Daoy (cell line): ENCODE results near the gene MAGEA10. TPM values are rescaled to one million over a fixed set of nuclear protein-coding genes. Genes with fewer than 3 reads are reported as not detected.
"Not testable (repeated sequence)": the region's sequence is repeated elsewhere in the genome, so short reads cannot be mapped to it uniquely, and the experiment has no call there.

Source experiments
- DNase-seq: peaks from one replicate; pipeline ENCODE4 v3.0.0-alpha.2; 2015; ENCODE audit warnings: low read depth
- total RNA-seq: library from RNA; depleted of rRNA; stranded (reverse); fragments of >200 nt; shearing (Covaris generic); gene quantifications from 2 replicates; pipeline ENCODE4 v1.2.3, GENCODE V29; 2014; rRNA removed

MAGEA10 gene
- total RNA-seq, result not detected in 2 replicates

GRCh38 chrX:152138388-152138784 is at the start of gene MAGEA10:
Gene MAGEA10, minus strand, starts transcription at chrX:152138577. Its CDS starts 2,957 bp downstream, at chrX:152135620.
- DNase-seq, result no peak

GRCh38 chrX:152177497-152178269 is 39.3 kb upstream of the MAGEA10 start:
- DNase-seq, result peak; percentile 9

GRCh38 chrX:152177052-152177451 is 38.7 kb upstream of the MAGEA10 start:
- no peak for DNase-seq

GRCh38 chrX:152175892-152176291 is 37.5 kb upstream of the MAGEA10 start:
- not testable (repeated sequence) for DNase-seq

DNA sequence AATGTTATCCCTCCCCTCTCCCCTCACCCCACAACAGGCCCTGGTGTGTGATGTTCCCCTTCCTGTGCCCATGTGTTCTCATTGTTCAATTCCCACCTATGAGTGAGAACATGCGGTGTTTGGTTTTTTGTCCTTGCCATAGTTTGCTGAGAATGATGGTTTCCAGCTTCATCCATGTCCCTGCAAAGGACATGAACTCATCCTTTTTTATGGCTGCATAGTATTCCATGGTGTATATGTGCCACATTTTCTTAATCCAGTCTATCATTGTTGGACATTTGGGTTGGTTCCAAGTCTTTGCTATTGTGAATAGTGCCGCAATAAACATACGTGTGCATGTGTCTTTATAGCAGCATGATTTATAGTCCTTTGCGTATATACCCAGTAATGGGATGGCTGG is 35.5 kb upstream of the MAGEA10 start:
- not testable (repeated sequence) for DNase-seq

DNA sequence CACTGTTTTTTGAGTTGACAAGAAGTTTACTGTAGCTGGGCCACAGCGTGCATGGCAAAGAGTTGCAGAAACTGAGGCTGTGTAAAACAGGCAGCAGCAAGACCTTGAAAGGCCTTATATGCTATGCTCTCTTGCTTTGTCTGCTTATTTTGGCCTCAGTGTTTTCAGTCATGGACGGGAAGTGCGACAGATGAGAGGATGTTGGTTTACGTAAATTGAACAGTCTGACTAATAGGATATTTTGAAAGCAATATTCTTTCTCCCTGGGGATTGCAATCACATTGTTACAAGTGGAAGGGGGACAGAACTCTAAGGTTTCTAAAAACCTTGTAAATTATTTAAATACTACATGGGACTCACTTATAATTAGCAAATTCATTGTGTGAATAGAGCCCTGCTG is 32.2 kb upstream of the MAGEA10 start:
- no peak for DNase-seq

- no peak for DNase-seq
These were observed 26.8 kb upstream of the MAGEA10 start for GRCh38 chrX:152165033-152165743.

GRCh38 chrX:152157042-152157441 is 18.7 kb upstream of the MAGEA10 start:
- no peak for DNase-seq

GRCh38 chrX:152155766-152156310 is 17.5 kb upstream of the MAGEA10 start:
- no peak for DNase-seq

GRCh38 chrX:152154050-152154449 is 15.7 kb upstream of the MAGEA10 start:
- DNase-seq, result no peak

DNA sequence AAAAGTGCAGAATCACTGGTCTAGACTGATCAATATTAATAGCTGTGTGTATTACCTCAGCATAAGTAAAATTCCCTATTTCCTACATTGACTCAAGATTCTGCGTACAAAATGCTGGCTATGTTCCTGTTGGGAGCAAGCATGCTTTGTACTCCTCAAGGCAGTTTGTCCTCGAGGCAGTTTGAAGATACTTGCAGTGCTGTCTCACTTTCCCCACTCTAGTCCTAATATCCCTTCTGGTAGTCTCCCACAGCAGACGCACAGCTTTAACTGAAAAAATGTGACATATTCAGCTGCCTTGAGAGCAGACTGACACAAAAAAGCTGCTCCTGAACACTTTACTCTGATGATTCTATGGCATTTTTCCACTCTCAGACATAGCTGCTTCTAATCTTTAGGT is 12.9 kb upstream of the MAGEA10 start:
- no peak for DNase-seq

- no peak for DNase-seq
These were observed 11.3 kb upstream of the MAGEA10 start for GRCh38 chrX:152149648-152150047.

- DNase-seq, result no peak
These were observed 1.2 kb upstream of the MAGEA10 start for GRCh38 chrX:152139589-152139988.

- no peak for DNase-seq
These were observed 498 bp downstream of the MAGEA10 start for GRCh38 chrX:152137771-152138387.

GRCh38 chrX:152136312-152136711 is 2.1 kb downstream of the MAGEA10 start:
- DNase-seq, result no peak

DNA sequence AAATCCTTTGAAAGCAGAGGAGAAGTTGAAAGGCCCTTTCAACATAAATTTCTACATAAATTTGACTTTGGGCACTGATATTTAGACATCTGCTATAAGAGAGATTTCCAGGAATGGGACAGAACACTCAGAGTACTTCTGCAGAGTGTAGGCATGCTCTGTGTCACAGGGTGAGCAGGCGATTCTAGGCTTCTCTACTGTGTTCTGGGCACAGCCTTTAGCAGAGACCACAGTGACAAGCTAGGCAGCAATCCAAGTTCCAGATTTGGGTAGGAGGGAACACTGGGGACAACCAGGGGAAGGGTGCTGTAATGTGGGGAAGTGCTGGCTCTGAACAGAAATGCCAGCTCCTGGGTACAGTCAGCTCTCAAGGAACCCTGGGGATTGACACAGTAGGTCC is 6.9 kb downstream of the MAGEA10 start:
- no peak for DNase-seq

DNA sequence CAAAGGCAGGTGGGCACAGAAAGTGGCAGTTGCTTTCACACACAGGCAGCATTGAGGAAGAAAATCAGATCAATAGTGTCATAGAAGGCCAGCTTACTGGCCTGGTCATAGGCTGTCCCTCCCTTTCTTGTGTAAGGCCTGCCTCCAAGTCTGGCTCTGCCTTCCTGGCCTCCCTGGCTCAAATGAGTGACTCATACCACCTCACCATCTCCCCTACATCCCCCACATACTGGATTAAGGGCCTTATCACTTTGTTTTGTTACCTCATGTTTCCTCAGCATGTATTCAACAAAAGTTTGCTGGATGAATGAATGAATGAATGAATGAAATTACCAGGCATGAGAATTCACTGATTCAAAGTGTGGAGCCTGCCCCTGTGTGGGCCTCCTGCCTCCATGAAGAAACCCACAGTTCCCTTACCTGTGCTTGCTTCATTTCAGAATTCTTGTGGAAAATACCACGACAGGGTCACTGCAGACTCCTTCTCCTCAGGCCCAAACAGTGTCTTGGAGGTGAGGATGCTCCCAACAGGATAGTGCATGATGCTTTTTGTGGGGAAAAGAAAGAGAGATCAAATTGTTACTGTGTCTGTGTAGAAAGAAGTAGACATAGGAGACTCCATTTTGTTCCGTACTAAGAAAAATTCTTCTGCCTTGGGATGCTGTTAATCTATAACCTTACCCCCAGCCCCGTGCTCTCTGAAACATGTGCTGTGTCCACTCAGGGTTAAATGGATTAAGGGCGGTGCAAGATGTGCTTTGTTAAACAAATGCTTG is 9.1 kb downstream of the MAGEA10 start:
- DNase-seq, result peak; percentile 53

- DNase-seq, result no peak
These were observed 21.1 kb downstream of the MAGEA10 start for GRCh38 chrX:152117305-152117704.

DNA sequence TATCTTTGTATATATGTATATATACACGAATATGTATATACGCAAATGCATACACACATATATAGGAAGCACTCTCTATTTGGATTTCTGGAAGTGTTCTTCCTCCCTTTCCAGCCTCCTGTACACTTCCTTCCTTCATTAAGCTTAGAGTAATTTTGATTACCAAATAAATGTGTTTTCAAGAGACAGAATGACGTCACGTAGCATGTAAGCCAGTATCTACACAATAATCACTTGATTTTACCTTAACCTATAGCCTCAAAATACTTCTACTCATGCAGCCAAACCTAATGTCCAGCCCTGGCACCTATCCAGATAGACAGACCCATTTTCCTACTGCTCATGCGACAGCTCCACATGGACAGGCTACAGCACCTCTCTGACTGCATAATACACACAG is 29.9 kb downstream of the MAGEA10 start:
- no peak for DNase-seq

GRCh38 chrX:152103866-152104265 is 34.5 kb downstream of the MAGEA10 start:
- no peak for DNase-seq

DNA sequence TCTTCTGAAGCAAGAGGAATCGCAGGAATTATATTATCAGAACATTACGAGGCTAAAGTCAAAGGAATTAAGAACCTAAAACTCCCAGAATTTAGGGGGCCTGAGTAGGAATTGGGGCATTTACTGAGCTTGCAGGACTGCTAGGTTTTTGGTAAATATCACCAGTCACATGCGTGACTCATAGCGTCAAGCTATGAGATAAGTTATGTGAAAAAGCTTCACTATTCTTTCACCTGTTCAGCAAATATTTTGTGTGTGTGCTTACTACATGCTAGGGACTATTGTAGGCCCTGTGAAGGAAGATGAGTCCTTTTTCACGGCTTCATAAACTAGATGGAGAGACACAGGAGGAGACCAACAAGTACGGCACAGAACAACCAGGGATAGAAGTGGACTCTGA is 52.2 kb downstream of the MAGEA10 start:
- no peak for DNase-seq
